G401 (cell line): ENCODE results near the gene PLCXD3. TPM values are rescaled to one million over a fixed set of nuclear protein-coding genes. Genes with fewer than 3 reads are reported as not detected.

Source experiments
- DNase-seq: peaks from one replicate; pipeline ENCODE4 v3.0.0-alpha.2; 2015; ENCODE audit warnings: low spot score
- in situ Hi-C: cut with HindIII; loops from 2 replicates; pipeline ENCODE4 v1.10.0; 2016; ENCODE audit warnings: low sequenced_read_pairs, mixed read lengths
- total RNA-seq: library from RNA; depleted of rRNA; stranded (reverse); fragments of >200 nt; shearing (Covaris generic); gene quantifications from 2 replicates; pipeline ENCODE4 v1.2.3, GENCODE V29; 2014; rRNA removed

PLCXD3 gene
- total RNA-seq, result not detected in 2 replicates

- in situ Hi-C loops, result no loop called here
- DNase-seq, result peak; percentile 85
These were observed at the start of gene PLCXD3 for GRCh38 chr5:41510176-41510831. TSS of gene PLCXD3 (minus strand) at chr5:41510601. CDS start at chr5:41510526, 75 bp downstream.

DNA sequence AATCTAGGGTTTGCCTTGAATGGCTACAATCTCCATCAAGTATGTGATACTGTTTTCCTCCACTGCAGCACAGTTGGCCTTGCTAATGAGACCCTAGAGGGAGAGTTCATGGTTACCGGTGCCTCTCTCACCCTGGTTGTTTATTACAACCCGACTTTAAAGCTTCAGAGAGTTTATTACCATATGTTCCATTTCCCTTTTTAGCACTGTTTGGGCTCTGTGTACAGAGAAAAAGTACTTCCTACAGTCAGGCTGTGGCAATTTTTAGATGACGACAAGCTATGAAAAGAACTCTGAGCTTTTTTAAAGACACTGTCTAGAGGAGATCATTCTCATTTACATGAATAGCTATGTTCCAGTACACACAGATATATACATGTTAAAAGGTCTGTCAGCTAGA lies 48.8 kb upstream of the PLCXD3 start:
- in situ Hi-C loops, result no loop called here
- no peak for DNase-seq

- in situ Hi-C loops, result no loop called here
- no peak for DNase-seq
These were observed 47.9 kb upstream of the PLCXD3 start for GRCh38 chr5:41558295-41558694.

DNA sequence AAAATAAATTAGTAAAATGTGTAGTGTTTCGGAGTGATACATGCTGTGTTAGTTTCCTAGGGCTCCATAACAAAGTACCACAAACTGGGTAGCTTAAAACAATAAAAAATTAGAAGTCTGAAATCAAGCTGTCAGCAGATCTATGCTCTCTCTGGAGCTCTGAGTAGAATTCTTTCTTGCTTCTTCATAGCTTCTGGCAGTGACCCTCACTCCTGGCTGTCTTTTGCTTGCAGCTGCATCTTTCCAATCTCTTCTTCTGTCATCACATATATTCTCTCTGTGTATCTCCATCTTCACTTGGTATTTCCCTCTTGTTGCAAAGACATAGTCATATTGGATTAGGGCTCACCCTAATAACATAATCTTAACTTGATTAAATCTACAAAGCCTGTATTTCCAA lies 37.6 kb upstream of the PLCXD3 start:
- in situ Hi-C loops, result no loop called here
- DNase-seq, result no peak

DNA sequence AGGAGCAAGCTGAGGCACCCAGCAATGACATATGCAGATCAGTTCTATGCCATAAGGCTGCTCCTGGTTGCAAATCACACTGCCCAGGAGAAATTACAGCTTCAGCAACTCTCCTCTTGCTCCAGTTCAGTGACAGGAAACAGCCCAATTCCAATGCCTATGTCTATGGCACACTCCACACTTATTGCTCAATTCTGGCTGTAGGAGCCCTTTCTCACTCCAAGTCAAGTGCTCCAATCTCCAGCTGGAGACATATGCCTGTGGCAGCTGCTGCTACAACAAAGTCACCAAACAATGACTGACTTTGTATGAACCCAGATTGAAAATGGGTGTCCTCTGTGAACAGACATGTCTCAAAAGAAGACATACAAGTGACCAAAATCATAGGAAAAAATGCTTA lies 31.8 kb upstream of the PLCXD3 start:
- in situ Hi-C loops, result no loop called here
- no peak for DNase-seq

- in situ Hi-C loops, result no loop called here
- DNase-seq, result no peak
These were observed 29.1 kb upstream of the PLCXD3 start for GRCh38 chr5:41539454-41539853.

DNA sequence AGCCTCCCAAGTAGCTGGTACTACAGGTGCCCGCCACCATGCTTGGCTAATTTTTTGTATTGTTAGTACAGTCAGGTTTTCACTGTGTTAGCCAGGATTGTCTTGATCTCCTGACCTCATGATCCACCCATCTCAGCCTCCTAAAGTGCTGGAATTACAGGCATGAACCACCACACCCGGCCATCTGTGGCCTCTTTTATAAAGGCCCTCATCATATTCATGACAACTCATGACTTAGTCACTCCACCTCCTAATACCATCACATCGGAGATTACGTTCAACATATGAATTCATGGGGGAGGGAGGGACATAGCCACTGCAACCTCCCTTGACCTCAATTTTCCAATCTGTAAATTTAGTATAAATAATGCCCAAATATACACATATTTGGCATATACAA lies 27.2 kb upstream of the PLCXD3 start:
- in situ Hi-C loops, result no loop called here
- DNase-seq, result no peak

- in situ Hi-C loops, result no loop called here
- DNase-seq, result no peak
These were observed 22.1 kb upstream of the PLCXD3 start for GRCh38 chr5:41532485-41532884.

DNA sequence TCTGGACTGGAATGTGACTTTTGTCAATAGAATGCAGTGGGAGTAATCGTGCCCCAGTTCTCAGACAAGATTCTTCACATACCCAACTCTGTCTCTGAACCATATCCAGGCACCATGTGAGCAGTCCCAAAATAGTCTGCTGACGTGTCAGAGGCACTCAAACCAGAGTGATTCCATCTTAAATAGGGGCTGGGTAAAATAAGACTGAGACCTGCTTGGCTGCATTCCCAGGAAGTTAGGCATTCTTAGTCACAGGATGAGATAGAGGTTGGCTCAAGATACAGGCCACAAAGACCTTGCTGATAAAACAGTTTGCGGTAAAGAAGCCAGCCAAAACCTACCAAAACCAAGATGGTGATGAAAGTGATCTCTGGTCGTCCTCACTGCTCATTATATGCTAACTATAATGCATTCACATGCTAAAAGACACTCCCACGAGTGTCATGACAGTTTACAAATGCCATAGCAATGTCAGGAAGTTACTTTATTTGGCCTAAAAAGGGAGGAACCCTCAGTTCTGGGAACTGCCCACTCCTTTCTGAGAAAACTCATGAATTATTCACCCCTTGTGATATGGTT lies 16.9 kb upstream of the PLCXD3 start:
- DNase-seq, result no peak

GRCh38 chr5:41526699-41527098 lies 16.3 kb upstream of the PLCXD3 start:
- DNase-seq, result no peak

More for the DNA sequence above, 16.9 kb upstream of the PLCXD3 start:
- in situ Hi-C loops, result no loop called here

DNA sequence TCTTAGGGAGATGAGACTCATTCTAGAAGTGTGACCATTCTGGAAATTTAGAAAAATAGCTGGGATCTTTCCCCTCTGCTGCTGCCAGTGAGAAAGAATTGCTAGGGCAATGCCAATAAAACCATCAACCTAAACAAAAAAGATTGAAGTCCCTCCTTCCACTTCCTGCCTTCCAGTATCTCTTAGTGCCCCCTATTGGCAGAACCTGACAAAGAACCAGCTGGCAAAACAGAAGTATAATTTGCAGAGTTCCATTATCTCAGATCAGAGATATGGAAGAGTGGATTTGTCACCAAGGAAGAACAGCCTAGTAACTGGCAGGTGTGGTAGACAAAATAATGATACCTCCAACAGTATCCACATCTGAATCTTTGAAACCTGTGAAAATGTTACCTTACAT lies 13.8 kb upstream of the PLCXD3 start:
- no peak for DNase-seq
- in situ Hi-C loops, result no loop called here

More at GRCh38 chr5:41526699-41527098, 16.3 kb upstream of the PLCXD3 start:
- in situ Hi-C loops, result no loop called here

DNA sequence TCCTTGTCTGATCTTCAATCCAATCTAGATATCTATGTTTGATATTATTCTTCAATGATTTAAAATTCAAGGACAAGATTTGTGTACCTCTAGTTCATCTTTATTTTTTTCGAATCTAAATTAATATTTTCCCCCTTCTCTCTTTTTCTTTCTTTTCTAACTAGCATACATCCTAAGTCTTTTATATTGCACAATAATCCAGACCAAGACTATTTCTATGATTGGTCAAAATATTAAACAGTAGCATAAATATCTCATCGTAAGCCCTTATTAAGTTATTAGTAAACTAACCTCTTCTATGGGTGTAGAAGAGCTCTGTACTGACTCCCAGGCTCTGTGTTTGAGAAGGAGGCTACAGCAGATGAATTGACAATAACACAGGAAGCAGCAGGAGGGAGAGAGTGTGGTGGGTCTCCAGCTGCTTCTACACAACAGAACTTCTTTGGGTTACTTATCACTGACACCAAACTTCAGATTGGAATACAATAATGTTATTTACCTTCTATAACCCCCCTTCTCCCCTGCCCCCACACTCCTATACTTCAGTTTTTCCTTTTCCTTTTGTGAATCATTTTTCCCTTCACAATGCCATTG lies 11.9 kb upstream of the PLCXD3 start:
- no peak for DNase-seq
- in situ Hi-C loops, result no loop called here

GRCh38 chr5:41519801-41520200 lies 9.4 kb upstream of the PLCXD3 start:
- in situ Hi-C loops, result no loop called here
- peak; percentile 69 for DNase-seq

GRCh38 chr5:41517909-41518308 lies 7.5 kb upstream of the PLCXD3 start:
- in situ Hi-C loops, result no loop called here
- no peak for DNase-seq

DNA sequence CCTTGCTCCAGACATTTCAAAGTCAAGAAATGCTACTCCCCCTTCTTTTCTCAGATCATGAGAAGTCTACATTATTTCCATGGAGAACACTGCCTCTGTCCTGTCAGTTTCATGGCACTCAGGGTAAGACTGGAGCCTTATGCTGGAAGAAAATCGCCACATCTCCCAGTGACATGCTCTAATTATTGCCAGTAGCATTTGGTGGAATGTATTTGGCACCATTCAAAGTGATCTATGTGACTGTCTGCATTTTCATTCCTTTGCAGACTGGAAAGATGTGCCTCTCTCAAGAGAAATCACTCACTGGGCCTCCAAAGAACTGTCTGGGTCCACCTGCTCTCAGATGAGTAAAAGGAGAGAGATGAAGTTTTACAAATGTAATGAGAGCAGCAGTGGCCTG lies 840 bp upstream of the PLCXD3 start:
- in situ Hi-C loops, result no loop called here
- peak; percentile 70 for DNase-seq

DNA sequence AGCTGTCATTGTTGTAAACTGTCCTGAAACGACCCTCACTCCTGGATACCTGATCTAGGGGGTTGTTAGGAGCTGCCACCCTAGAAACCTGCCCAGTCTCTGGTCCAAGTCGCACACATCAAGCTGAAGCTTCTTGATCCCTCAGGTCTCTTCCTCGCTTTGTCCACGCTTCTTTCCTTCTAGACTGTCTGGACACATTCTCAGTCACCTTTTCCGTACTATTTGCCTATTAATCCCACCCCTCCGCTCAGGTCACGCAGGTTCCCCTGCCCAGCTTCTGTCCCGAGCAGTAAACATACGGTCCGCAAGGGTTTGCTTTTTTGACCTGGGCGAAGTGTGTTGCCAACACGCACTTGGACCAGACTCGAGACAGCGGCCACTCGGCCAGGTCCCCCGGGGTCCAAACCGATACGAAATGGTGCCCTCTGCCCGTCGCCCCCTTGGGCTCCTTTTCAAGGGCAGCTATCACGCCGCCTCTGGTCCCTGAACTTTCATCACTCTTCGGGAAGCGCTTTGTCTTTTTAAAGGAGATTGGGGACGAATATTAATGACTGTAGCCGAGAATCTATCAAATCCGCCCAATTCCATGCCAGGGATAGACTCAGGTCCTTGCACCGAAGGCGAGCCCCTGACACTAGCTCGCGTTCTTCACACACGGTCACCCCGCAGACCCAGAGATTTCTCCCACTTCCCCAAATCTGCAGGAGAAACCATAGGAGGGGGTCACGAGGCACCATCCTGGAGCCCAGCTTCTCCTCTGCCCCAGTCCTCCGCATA lies 814 bp downstream of the PLCXD3 start:
- in situ Hi-C loops, result no loop called here
- peak; percentile 66 for DNase-seq

- peak; percentile 74 for DNase-seq
These were observed 1.6 kb downstream of the PLCXD3 start for GRCh38 chr5:41508696-41509398.

GRCh38 chr5:41508186-41508585 lies 2.2 kb downstream of the PLCXD3 start:
- in situ Hi-C loops, result no loop called here
- DNase-seq, result no peak

More at GRCh38 chr5:41508696-41509398, 1.6 kb downstream of the PLCXD3 start:
- in situ Hi-C loops, result no loop called here

- in situ Hi-C loops, result no loop called here
- DNase-seq, result peak; percentile 86
These were observed 2.9 kb downstream of the PLCXD3 start for GRCh38 chr5:41507501-41507900.
